ENCODE measurements around the gene EPHB3.

Gene EPHB3

GRCh38 chr3:184594371-184595001 is 32.9 kb downstream of the EPHB3 start:
- H3K4me3 ChIP-seq: no peak overlapping the region
- no peaks in the 10 kb centered on the region for H3K9me3 ChIP-seq (replicated peaks in 1 of 11)
- peaks cover 36 to 66% (median 44%) of the 10 kb centered on the region in 10 experiments for H3K4me1 ChIP-seq
- TF ChIP-seq Cebpa-rat (IDR thresholded peaks at IDR 0.05): no peak
- 0 out of 22 replicates have a peak overlapping the region, but pooled peaks of 3 of the 11 experiments have one; percentile 4 to 7 (median 5) for H3K27ac ChIP-seq
- H3K9ac ChIP-seq: no peak overlapping the region
- peak overlapping the region in 10 of 11 experiments; percentile 33 to 81 (median 72); a peak in 18 of 22 replicates for H3K4me2 ChIP-seq
- H3K27me3 ChIP-seq: peaks cover 3 to 13% (median 5%) of the 10 kb centered on the region in 11 experiments; a peak in 20 of 22 replicates
- no peaks in the 10 kb centered on the region for H3K36me3 ChIP-seq
- no peaks in the 10 kb centered on the region for H4K20me1 ChIP-seq

DNA sequence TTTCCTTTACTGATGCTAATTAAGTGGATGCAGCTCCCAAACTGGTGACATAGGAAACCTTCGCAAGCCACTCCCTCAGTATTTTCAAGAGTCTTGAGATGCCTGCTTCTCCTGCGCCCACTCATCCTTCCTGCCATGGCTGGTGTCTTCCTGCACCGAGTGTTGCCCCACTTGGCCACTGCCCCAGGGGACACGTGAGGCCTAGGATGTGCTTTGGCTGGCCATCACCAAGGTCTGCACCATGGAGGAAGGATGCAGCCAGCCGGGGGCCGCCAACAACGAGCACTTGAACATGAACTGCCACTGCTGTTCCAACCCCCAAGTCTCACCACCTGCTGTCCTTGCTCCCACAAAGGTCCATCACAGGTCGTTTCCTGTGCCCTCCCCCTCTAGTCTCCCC is 34.1 kb downstream of the EPHB3 start:
- peak overlapping the region in 1 of 11 experiments; percentile 9; a peak in 2 of 22 replicates for H3K27ac ChIP-seq
- peaks cover 32 to 57% (median 37%) of the 10 kb centered on the region in 10 experiments for H3K4me1 ChIP-seq
- H3K4me3 ChIP-seq: no peak overlapping the region
- no peaks in the 10 kb centered on the region; a peak in 1 of 22 replicates for H4K20me1 ChIP-seq
- no peak overlapping the region for H3K9ac ChIP-seq
- H3K4me2 ChIP-seq: peak overlapping the region; percentile 45 to 81 (median 70); a peak in 21 of 22 replicates
- H3K9me3 ChIP-seq (replicated peaks in 1 of 11): no peaks in the 10 kb centered on the region
- H3K27me3 ChIP-seq: peaks cover 15 to 25% (median 18%) of the 10 kb centered on the region in 11 experiments
- no peak for TF ChIP-seq Cebpa-rat (IDR thresholded peaks at IDR 0.05)
- H3K36me3 ChIP-seq: no peaks in the 10 kb centered on the region

DNA sequence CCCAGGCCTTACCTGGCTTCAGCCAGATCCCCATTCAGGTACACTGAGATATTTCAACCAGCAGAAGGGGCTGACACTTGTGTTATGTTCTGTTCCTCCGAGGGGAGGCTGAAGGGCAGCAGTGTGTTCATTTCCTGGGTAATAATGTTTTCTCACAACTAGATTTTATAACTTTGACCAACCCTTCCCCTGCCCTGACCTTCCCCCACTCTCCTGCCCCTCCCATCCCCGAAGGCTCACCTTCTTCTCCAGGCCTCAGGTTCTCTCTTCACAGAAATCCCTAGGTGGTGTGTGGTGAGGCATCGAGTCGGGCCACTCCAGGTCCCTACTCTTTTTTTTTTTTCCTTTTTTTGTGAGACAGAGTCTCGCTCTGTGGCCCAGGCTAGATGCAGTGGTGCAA is 34.6 kb downstream of the EPHB3 start:
- Histone ChIP-seq H4K20me1 (peaks cover 0 to 3% (median 0%) of the 10 kb centered on the region in 11 experiments; a peak in 1 of 22 replicates), H3K9ac (no peak overlapping the region), H3K4me2 (peak overlapping the region; percentile 45 to 81 (median 70); a peak in 18 of 22 replicates), H3K36me3 (no peaks in the 10 kb centered on the region), H3K27ac (peak overlapping the region in 1 of 11 experiments; percentile 9; a peak in 2 of 22 replicates), H3K9me3 (replicated peaks in 1 of 11) (no peaks in the 10 kb centered on the region), H3K4me1 (peaks cover 27 to 52% (median 32%) of the 10 kb centered on the region in 10 experiments), H3K27me3 (peaks cover 20 to 30% (median 23%) of the 10 kb centered on the region in 11 experiments), H3K4me3 (no peak overlapping the region)
- no peak for TF ChIP-seq Cebpa-rat (IDR thresholded peaks at IDR 0.05)

- Histone ChIP-seq H3K4me3 (no peak overlapping the region), H3K4me1 (peaks cover 22 to 45% (median 25%) of the 10 kb centered on the region in 10 experiments), H3K36me3 (no peaks in the 10 kb centered on the region), H3K9ac (no peak overlapping the region), H3K4me2 (peak overlapping the region in 2 of 11 experiments; percentile 4 to 70; a peak in 2 of 22 replicates), H3K27me3 (peaks cover 28 to 38% (median 31%) of the 10 kb centered on the region in 11 experiments), H4K20me1 (peaks cover 0 to 6% (median 0%) of the 10 kb centered on the region in 11 experiments; a peak in 2 of 22 replicates), H3K27ac (no peak overlapping the region), H3K9me3 (replicated peaks in 1 of 11) (no peaks in the 10 kb centered on the region)
- no peak for TF ChIP-seq Cebpa-rat (IDR thresholded peaks at IDR 0.05)
These were observed 35.4 kb downstream of the EPHB3 start for GRCh38 chr3:184596886-184597575.

GRCh38 chr3:184597829-184598573 is 36.4 kb downstream of the EPHB3 start:
- no peak for TF ChIP-seq Cebpa-rat (IDR thresholded peaks at IDR 0.05)
- Histone ChIP-seq H3K27ac (no peak overlapping the region), H3K4me3 (no peak overlapping the region), H3K4me1 (peaks cover 16 to 45% (median 25%) of the 10 kb centered on the region in 10 experiments), H4K20me1 (peaks cover 0 to 15% (median 0%) of the 10 kb centered on the region in 11 experiments; a peak in 4 of 22 replicates), H3K9ac (no peak overlapping the region), H3K36me3 (no peaks in the 10 kb centered on the region), H3K9me3 (replicated peaks in 1 of 11) (no peaks in the 10 kb centered on the region), H3K4me2 (no peak overlapping the region), H3K27me3 (peaks cover 38 to 48% (median 41%) of the 10 kb centered on the region in 11 experiments)

GRCh38 chr3:184598574-184598927 is 37.0 kb downstream of the EPHB3 start:
- no peak for TF ChIP-seq Cebpa-rat (IDR thresholded peaks at IDR 0.05)
- H3K4me2 ChIP-seq: no peak overlapping the region
- H3K36me3 ChIP-seq: no peaks in the 10 kb centered on the region
- H3K4me1 ChIP-seq: peaks cover 16 to 48% (median 28%) of the 10 kb centered on the region in 10 experiments
- peaks cover 0 to 21% (median 0%) of the 10 kb centered on the region in 11 experiments; a peak in 4 of 22 replicates for H4K20me1 ChIP-seq
- no peak overlapping the region for H3K27ac ChIP-seq
- no peak overlapping the region for H3K9ac ChIP-seq
- H3K4me3 ChIP-seq: no peak overlapping the region
- H3K9me3 ChIP-seq (replicated peaks in 1 of 11): no peaks in the 10 kb centered on the region
- H3K27me3 ChIP-seq: peaks cover 43 to 53% (median 46%) of the 10 kb centered on the region in 11 experiments

DNA sequence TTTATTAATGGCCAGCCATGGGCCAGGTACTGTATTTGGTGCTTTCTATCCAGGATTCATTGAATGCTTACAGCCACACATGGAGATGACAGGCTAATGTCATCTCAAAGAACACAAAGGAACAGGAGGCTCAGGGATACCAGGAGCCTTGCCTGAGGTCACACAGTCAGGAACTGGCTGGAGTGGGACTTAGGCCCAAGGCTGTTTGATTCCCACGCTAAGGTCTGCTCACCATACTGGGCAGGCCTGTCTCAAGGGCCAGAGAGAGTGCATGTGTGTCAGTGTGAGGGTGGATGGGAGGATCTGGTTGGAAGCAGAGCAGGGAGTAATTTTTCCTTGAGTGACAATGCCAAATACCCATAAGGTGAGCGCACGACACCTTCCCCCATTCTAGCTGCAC is 37.6 kb downstream of the EPHB3 start:
- Histone ChIP-seq H3K4me3 (no peak overlapping the region), H3K4me1 (peaks cover 21 to 51% (median 34%) of the 10 kb centered on the region in 10 experiments), H3K36me3 (no peaks in the 10 kb centered on the region), H4K20me1 (peaks cover 0 to 27% (median 0%) of the 10 kb centered on the region in 11 experiments; a peak in 6 of 22 replicates), H3K9ac (no peak overlapping the region), H3K27me3 (peaks cover 49 to 59% (median 52%) of the 10 kb centered on the region in 11 experiments), H3K4me2 (no peak overlapping the region), H3K9me3 (replicated peaks in 1 of 11) (no peaks in the 10 kb centered on the region), H3K27ac (no peak overlapping the region)
- TF ChIP-seq Cebpa-rat (IDR thresholded peaks at IDR 0.05): no peak

GRCh38 chr3:184600685-184601377 is 39.2 kb downstream of the EPHB3 start:
- H3K9ac ChIP-seq: no peak overlapping the region
- peaks cover 62 to 76% (median 69%) of the 10 kb centered on the region in 11 experiments for H3K27me3 ChIP-seq

More at GRCh38 chr3:184600685-184601377, 39.2 kb downstream of the EPHB3 start:
- Histone ChIP-seq H3K36me3 (no peaks in the 10 kb centered on the region), H3K4me2 (peak overlapping the region in 1 of 11 experiments; percentile 43; a peak in 1 of 22 replicates), H3K4me1 (peaks cover 14 to 51% (median 33%) of the 10 kb centered on the region in 10 experiments), H3K4me3 (no peak overlapping the region), H3K9me3 (replicated peaks in 1 of 11) (no peaks in the 10 kb centered on the region), H3K27ac (no peak overlapping the region), H4K20me1 (peaks cover 0 to 27% (median 0%) of the 10 kb centered on the region in 11 experiments; a peak in 6 of 22 replicates)
- TF ChIP-seq Cebpa-rat (IDR thresholded peaks at IDR 0.05): no peak

Measured in BLaER1 treated with 17β-estradiol and CSF1 and Interleukin-3, amounts not matched to agents 10 nM and 100 nM (cell line).